DMS 273 (cell line): ENCODE measurements around the gene MMRN1.
A peak's percentile ranks its signal among the peaks of the same experiment; 100 is the strongest.

Experiments used
- DNase-seq: peaks from one replicate; lab custom pipeline; 2025; ENCODE audit not compliant: unreplicated experiment; lab: John Stamatoyannopoulos, UW

Gene MMRN1, protein sequence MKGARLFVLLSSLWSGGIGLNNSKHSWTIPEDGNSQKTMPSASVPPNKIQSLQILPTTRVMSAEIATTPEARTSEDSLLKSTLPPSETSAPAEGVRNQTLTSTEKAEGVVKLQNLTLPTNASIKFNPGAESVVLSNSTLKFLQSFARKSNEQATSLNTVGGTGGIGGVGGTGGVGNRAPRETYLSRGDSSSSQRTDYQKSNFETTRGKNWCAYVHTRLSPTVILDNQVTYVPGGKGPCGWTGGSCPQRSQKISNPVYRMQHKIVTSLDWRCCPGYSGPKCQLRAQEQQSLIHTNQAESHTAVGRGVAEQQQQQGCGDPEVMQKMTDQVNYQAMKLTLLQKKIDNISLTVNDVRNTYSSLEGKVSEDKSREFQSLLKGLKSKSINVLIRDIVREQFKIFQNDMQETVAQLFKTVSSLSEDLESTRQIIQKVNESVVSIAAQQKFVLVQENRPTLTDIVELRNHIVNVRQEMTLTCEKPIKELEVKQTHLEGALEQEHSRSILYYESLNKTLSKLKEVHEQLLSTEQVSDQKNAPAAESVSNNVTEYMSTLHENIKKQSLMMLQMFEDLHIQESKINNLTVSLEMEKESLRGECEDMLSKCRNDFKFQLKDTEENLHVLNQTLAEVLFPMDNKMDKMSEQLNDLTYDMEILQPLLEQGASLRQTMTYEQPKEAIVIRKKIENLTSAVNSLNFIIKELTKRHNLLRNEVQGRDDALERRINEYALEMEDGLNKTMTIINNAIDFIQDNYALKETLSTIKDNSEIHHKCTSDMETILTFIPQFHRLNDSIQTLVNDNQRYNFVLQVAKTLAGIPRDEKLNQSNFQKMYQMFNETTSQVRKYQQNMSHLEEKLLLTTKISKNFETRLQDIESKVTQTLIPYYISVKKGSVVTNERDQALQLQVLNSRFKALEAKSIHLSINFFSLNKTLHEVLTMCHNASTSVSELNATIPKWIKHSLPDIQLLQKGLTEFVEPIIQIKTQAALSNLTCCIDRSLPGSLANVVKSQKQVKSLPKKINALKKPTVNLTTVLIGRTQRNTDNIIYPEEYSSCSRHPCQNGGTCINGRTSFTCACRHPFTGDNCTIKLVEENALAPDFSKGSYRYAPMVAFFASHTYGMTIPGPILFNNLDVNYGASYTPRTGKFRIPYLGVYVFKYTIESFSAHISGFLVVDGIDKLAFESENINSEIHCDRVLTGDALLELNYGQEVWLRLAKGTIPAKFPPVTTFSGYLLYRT

DNA sequence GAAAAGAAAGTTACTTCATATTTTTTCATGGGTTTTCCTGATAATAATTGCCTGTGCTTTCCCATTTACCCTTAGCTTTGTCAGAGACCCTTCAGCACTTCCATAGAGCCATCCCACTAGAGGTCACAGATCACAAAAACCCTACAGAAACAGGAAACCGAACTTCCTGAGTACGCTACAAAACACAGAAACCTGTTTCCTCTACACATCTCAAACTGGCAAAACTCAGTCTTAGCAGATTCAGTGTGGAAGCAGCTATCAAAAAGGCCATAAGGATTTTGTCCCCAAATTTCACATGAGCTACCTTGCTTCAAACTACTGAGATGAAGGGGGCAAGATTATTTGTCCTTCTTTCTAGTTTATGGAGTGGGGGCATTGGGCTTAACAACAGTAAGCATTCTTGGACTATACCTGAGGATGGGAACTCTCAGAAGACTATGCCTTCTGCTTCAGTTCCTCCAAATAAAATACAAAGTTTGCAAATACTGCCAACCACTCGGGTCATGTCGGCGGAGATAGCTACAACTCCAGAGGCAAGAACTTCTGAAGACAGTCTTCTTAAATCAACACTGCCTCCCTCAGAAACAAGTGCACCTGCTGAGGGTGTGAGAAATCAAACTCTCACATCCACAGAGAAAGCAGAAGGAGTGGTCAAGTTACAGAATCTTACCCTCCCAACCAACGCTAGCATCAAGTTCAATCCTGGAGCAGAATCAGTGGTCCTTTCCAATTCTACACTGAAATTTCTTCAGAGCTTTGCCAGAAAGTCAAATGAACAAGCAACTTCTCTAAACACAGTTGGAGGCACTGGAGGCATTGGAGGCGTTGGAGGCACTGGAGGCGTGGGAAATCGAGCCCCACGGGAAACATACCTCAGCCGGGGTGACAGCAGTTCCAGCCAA, at the start of gene MMRN1:
TSS of gene MMRN1 (plus strand) at position 206 of the 902 bp plus-strand sequence. CDS start at position 324, 118 bp downstream.
- DNase-seq = no peak

GRCh38 chr4:89847571-89848325, 46.9 kb upstream of the MMRN1 start:
- DNase-seq = peak; percentile 6

- no peak for DNase-seq
These were observed 39.4 kb upstream of the MMRN1 start for GRCh38 chr4:89855236-89855635.

- no peak for DNase-seq
These were observed 33.7 kb upstream of the MMRN1 start for GRCh38 chr4:89860971-89861370.

- DNase-seq = no peak
These were observed 31.1 kb upstream of the MMRN1 start for GRCh38 chr4:89863533-89863932.

DNA sequence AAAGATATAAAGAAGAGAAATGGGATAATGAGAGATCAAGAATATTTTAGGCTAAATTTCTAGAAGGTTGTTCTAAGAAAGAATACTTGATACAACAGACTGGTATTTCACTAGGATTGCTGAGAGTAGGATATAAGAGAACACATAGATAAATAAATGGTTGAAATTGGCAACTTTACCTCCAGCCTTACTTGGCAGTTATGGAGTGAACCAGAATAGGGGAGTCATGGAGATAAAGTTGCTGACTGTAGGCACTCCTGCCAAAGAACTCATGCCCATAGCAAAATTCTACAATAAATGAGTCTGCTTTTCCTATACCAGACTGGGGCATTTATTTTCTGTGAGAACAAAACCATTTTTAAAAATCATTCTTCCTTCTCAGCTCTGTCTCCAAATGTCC, 26.4 kb upstream of the MMRN1 start:
- no peak for DNase-seq

GRCh38 chr4:89868999-89869589, 25.6 kb upstream of the MMRN1 start:
- DNase-seq = peak; percentile 2

- no peak for DNase-seq
These were observed 23.4 kb upstream of the MMRN1 start for GRCh38 chr4:89871211-89871610.

DNA sequence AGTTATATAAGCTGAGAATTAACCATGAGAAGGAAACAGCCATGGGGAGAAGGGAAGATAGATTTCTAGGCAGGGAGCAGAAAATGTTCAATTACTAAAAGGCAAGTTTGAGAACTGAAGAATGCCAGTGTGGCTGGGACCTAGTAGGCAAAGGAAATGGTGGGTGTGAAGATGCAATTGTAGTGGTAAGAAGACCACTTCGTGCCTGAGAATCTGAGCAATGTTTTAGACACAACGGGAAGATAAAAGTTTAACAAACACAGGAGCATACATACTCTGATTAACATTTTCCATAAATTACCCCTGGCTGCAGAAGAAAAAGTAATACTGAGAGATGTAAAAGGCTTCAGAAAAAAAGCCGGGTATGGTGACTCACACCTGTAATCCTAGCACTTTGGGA, 18.1 kb upstream of the MMRN1 start:
- no peak for DNase-seq

- no peak for DNase-seq
These were observed 16.0 kb upstream of the MMRN1 start for GRCh38 chr4:89878611-89879010.

DNA sequence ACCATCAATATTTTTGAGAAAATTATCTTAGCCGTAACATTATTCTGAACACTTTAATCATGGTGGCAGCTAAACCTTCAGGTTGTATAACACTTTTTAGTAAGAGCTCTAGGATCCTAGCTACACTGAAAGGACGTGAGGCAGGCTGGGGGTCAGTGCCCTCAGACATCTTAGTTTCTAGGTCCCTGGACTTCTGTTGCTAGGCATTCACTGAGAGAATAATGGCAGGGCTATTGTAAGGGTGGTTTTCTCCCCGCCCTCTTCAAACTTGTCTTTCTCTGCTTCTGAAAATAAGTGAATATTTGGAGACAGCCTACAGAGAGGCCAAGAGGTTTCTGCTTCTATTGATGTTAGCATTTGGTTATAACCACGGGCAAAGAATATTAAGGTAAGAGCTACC, 15.4 kb upstream of the MMRN1 start:
- no peak for DNase-seq

- DNase-seq = no peak
These were observed 5.4 kb upstream of the MMRN1 start for GRCh38 chr4:89889289-89889688.

DNA sequence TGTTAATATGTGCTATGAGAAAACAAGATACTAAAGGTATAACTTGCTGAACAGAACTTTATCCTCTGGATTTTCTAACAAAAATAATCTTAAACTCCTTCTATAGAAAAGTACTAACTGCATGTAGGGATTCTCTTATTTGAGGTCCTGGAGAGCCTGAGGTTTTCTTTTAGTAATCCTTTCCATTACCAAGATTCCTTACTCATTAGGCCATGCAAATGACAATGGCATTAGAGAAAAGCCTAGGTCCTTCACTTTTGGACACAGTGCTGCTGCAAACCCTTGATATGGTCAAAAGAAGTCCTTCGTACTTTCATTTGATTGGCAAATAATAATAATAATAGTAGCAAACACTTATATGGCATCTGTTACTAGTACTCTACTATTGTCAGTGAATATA, 3.2 kb downstream of the MMRN1 start:
- DNase-seq = no peak

GRCh38 chr4:89898304-89898716, 3.7 kb downstream of the MMRN1 start:
- DNase-seq = no peak

DNA sequence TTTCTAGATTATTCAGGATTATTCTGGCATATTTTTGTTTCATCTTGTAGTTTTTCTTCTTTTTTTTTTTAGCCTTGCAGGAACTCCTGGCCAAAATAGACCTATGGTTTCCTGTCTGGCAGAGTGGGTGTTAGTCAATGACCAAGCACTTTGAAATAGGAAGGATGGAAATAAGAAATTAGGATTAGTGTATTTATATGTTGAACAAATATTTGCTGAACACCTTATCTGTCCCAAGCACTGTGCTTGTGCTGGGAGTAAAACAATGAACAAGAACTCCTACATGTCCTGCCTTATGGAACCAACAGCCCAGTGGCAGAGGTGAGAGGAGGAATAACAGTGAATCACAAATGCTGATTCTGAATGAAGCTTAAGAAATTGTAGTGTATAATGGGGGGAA, 4.5 kb downstream of the MMRN1 start:
- no peak for DNase-seq

DNA sequence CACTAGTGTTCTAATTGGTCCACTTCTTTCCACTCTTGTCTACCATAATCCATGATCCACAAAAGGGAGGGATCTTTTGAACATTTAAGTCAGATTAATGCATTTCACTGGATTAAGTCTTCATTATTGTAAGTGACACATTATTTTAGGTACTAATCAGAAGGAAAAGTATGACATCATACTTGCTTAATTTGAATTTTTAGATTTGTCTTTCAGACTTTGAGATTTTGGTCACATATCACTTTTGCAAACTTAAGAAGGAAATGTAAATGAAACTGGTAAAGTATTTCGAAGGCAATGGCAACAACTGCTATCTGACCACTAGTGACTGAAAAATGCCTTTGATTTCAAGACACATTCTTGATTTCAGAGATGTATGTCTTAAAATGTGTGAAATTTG, 5.2 kb downstream of the MMRN1 start:
- DNase-seq = no peak

- peak; percentile 72 for DNase-seq
These were observed 7.3 kb downstream of the MMRN1 start for GRCh38 chr4:89901808-89902431.

DNA sequence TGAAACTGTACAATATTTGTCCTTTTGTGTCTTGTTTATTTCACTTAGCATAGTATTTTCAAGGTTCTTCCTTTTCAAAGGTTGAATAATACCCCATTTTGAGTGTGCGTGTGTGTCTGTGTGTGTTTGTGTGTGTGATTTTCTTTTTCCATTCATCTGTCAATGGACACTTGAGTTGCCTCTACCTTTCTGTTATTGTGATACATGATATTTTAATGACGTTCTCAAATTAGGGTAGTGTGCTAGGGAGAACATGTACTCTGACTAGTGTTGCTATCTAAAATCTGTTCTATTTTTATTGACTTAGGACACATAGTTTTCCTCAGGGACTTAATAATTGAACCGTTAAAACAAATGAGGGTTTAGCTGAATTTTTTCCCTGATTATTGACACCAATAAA, 9.9 kb downstream of the MMRN1 start:
- DNase-seq = no peak

DNA sequence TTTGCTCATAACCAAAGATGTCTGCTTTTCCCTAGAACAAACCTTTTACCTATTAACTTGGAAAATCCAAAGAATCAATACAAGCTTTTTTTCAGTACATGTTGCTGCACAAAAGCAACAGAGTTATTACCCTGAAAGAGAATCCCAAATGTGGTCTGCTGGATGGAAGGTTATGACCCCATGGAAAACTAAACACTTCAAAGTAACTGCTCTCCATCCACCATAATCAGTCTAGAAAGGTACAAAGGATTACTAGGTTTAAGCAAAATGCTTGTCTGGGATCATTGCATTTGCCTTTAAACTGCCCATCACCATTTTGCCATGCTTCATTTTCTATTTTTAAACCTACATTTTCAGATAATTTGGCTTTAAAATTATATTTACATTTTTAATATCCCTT, 11.7 kb downstream of the MMRN1 start:
- no peak for DNase-seq
